Measurements from ENCODE around the gene TPI1. TPM values are rescaled to one million over a fixed set of nuclear protein-coding genes. Genes with fewer than 3 reads are reported as not detected.

Gene TPI1
- polyA plus RNA-seq, 3 donors, result 446 to 839 (median 764) TPM

- Mint-ChIP-seq H3K4me1 (peaks cover 54% of the 10 kb centered on the region), H3K9me3 (peaks cover 0 to 12% (median 8%) of the 10 kb centered on the region in 7 donors), H3K27me3 (ENCODE audit: low read depth in 3 of 3) (peaks cover 40 to 57% (median 41%) of the 10 kb centered on the region in 3 donors), H3K27ac (peak overlapping the region in 1 of 7 donors; percentile 38), H3K36me3 (peaks cover 24 to 30% of the 10 kb centered on the region in 2 donors), H3K4me3 (peak overlapping the region in 1 of 2 donors; percentile 54)
- no peak overlapping the region for H2AFZ ChIP-seq (ENCODE audit: insufficient read depth, low read depth, low read length, poor library complexity, severe bottlenecking)
- no peak overlapping the region for H3K4me3 ChIP-seq (replicated peaks in 1 of 3; ENCODE audit: low read depth in 2 of 3, low read length in 3 of 3)
- peaks cover 3% of the 10 kb centered on the region in 2 donors for H3K36me3 ChIP-seq (replicated peaks in 1 of 2; ENCODE audit: control insufficient read depth in 1 of 2, insufficient read depth in 2 of 2, low read length in 2 of 2)
- no peak overlapping the region for H3K9ac ChIP-seq (ENCODE audit: insufficient read depth, low read length, poor library complexity, severe bottlenecking)
- peaks cover 5% of the 10 kb centered on the region for H3K79me2 ChIP-seq (ENCODE audit: insufficient read depth, low read length)
- peaks cover 0 to 6% of the 10 kb centered on the region in 2 donors for H3K9me3 ChIP-seq (replicated peaks in 1 of 2; ENCODE audit: control insufficient read depth in 1 of 2, insufficient read depth in 1 of 2, low read length in 2 of 2)
- H3K4me2 ChIP-seq (replicated peaks; ENCODE audit: extremely low read depth, low read length, poor library complexity, severe bottlenecking), result no peak overlapping the region
- H3K4me1 ChIP-seq (ENCODE audit: control insufficient read depth in 1 of 2, insufficient read depth in 2 of 2, low read length in 2 of 2), result peaks cover 35 to 62% of the 10 kb centered on the region in 2 donors
- H3K27ac ChIP-seq (ENCODE audit: low read depth in 1 of 2, low read length in 2 of 2), result no peak overlapping the region
- intact Hi-C loops (cut with micrococcal nuclease), result loop anchor here (1.0 to 5.0 kb wide), 6 partner anchors 33 to 208 kb away; no protein-coding TSS in a partner anchor
- H4K20me1 ChIP-seq (ENCODE audit: insufficient read depth, low read length), result peaks cover 29% of the 10 kb centered on the region
- TF ChIP-seq CTCF (IDR thresholded peaks at IDR 0.05), result no peak
- H3K27me3 ChIP-seq (ENCODE audit: control insufficient read depth in 2 of 2, insufficient read depth in 2 of 2, low read length in 2 of 2), result peaks cover 12 to 44% of the 10 kb centered on the region in 2 donors
- DNase-seq, result no peak
- 69% methylated on average over 9 of the region's 12 CpGs for WGBS (ENCODE audit: insufficient coverage)
These were observed 42.4 kb upstream of the TPI1 start for GRCh38 chr12:6824901-6825381.

- Mint-ChIP-seq H3K4me3 (peak overlapping the region; percentile 51 to 84), H3K36me3 (peaks cover 18 to 26% of the 10 kb centered on the region in 2 donors), H3K4me1 (peaks cover 49% of the 10 kb centered on the region), H3K27me3 (ENCODE audit: low read depth in 3 of 3) (peaks cover 46 to 63% (median 46%) of the 10 kb centered on the region in 3 donors), H3K9me3 (peaks cover 0 to 12% (median 8%) of the 10 kb centered on the region in 7 donors), H3K27ac (peak overlapping the region in 1 of 7 donors; percentile 43)
- DNase-seq, result peak; percentile 82
- Histone ChIP-seq H3K27me3 (ENCODE audit: control insufficient read depth in 2 of 2, insufficient read depth in 2 of 2, low read length in 2 of 2) (peaks cover 12 to 50% of the 10 kb centered on the region in 2 donors), H2AFZ (ENCODE audit: insufficient read depth, low read depth, low read length, poor library complexity, severe bottlenecking) (no peak overlapping the region), H3K79me2 (ENCODE audit: insufficient read depth, low read length) (peaks cover 5% of the 10 kb centered on the region), H4K20me1 (ENCODE audit: insufficient read depth, low read length) (peaks cover 29% of the 10 kb centered on the region), H3K4me1 (ENCODE audit: control insufficient read depth in 1 of 2, insufficient read depth in 2 of 2, low read length in 2 of 2) (peaks cover 30 to 56% of the 10 kb centered on the region in 2 donors), H3K36me3 (replicated peaks in 1 of 2; ENCODE audit: control insufficient read depth in 1 of 2, insufficient read depth in 2 of 2, low read length in 2 of 2) (no peaks in the 10 kb centered on the region), H3K27ac (ENCODE audit: low read depth in 1 of 2, low read length in 2 of 2) (no peak overlapping the region), H3K9me3 (replicated peaks in 1 of 2; ENCODE audit: control insufficient read depth in 1 of 2, insufficient read depth in 1 of 2, low read length in 2 of 2) (peaks cover 0 to 6% of the 10 kb centered on the region in 2 donors), H3K4me3 (replicated peaks in 1 of 3; ENCODE audit: low read depth in 2 of 3, low read length in 3 of 3) (no peak overlapping the region), H3K9ac (ENCODE audit: insufficient read depth, low read length, poor library complexity, severe bottlenecking) (no peak overlapping the region), H3K4me2 (replicated peaks; ENCODE audit: extremely low read depth, low read length, poor library complexity, severe bottlenecking) (peak overlapping the region; percentile 8)
- peak; percentile 95 for TF ChIP-seq CTCF (IDR thresholded peaks at IDR 0.05)
- intact Hi-C loops (cut with micrococcal nuclease), result loop anchor here (1.0 to 5.0 kb wide), 5 partner anchors 33 to 203 kb away; no protein-coding TSS in a partner anchor
- WGBS (ENCODE audit: insufficient coverage), result 23% methylated on average over 9 of the region's 19 CpGs
These were observed 41.8 kb upstream of the TPI1 start for GRCh38 chr12:6825398-6826124.

All from CD14-positive monocyte (primary cell).